WTC11 (cell line): Measurements from ENCODE around the gene EIF5A2. TPM values are rescaled to one million over a fixed set of nuclear protein-coding genes. Genes with fewer than 3 reads are reported as not detected.

Experiments used
- ATAC-seq: fragments of 200-7000 bp; cut with Tn5 transposase; 2 replicates; pipeline ENCODE4 v1.10.0; 2021; ENCODE audit warnings: mild to moderate bottlenecking, moderate library complexity
- CTCF ChIA-PET: fragments of 300-600 bp; sonication (Branson Sonifier 250); formaldehyde crosslinking; loops from one replicate; lab custom pipeline; 2021; ENCODE audit warnings: antibody characterized with exemption; lab: Charles Lee
- POLR2A ChIA-PET: fragments of 350-600 bp; sonication (Branson Sonifier 250); formaldehyde crosslinking; loops from one replicate; lab custom pipeline; 2021; ENCODE audit warnings: antibody characterized with exemption; lab: Charles Lee
- DNase-seq: peaks from one replicate; pipeline ENCODE4 v3.0.0; 2021; ENCODE audit warnings: low spot score
- H3K27ac Mint-ChIP-seq: 2 replicates; pipeline ENCODE4 v1.8.0; 2021; ENCODE audit warnings: mixed read lengths
- H3K27me3 Mint-ChIP-seq: 2 replicates; pipeline ENCODE4 v1.8.0; 2021; ENCODE audit warnings: low read depth, mild to moderate bottlenecking, moderate library complexity, mixed read lengths
- H3K36me3 Mint-ChIP-seq: 2 replicates; pipeline ENCODE4 v1.8.0; 2021; ENCODE audit warnings: mixed read lengths
- H3K4me1 Mint-ChIP-seq: 2 replicates; pipeline ENCODE4 v1.8.0; 2022; ENCODE audit warnings: mixed read lengths
- H3K4me3 Mint-ChIP-seq: 2 replicates; pipeline ENCODE4 v1.8.0; 2021; ENCODE audit warnings: mild to moderate bottlenecking, moderate library complexity, mixed read lengths
- H3K9me3 Mint-ChIP-seq: 2 replicates; pipeline ENCODE4 v1.8.0; 2021; ENCODE audit warnings: mixed read lengths
- AR ChIP-seq: fragments of 250-450 bp; sonication (Bioruptor Pico); IDR thresholded peaks from 2 replicates; pipeline ENCODE4 v1.9.0; 2021; ENCODE audit warnings: mild to moderate bottlenecking
- ATF1 ChIP-seq: sonication (generic); formaldehyde crosslinking; IDR thresholded peaks from 2 replicates; pipeline ENCODE4 v1.8.1; 2023; ENCODE audit warnings: mild to moderate bottlenecking, moderate library complexity, missing genetic modification reagents
- ATF6 ChIP-seq: sonication (generic); formaldehyde crosslinking; IDR thresholded peaks from 2 replicates; pipeline ENCODE4 v1.8.1; 2023; ENCODE audit warnings: mild to moderate bottlenecking, missing genetic modification reagents
- CREB1 ChIP-seq: sonication (generic); formaldehyde crosslinking; IDR thresholded peaks from 2 replicates; pipeline ENCODE4 v1.8.0; 2023; ENCODE audit warnings: mild to moderate bottlenecking, missing genetic modification reagents
- MXD4 ChIP-seq: fragments of 250-450 bp; sonication (Bioruptor Pico); IDR thresholded peaks from 2 replicates; pipeline ENCODE4 v1.8.0; 2021; ENCODE audit warnings: mild to moderate bottlenecking, moderate library complexity, borderline replicate concordance
- NFE2L1 ChIP-seq: sonication (generic); formaldehyde crosslinking; IDR thresholded peaks from 2 replicates; pipeline ENCODE4 v1.8.1; 2023; ENCODE audit warnings: missing genetic modification reagents
- NR3C1 ChIP-seq: sonication (generic); formaldehyde crosslinking; conservative IDR thresholded peaks from 2 replicates; pipeline ENCODE4 v1.8.1; 2023; ENCODE audit warnings: low read depth, mild to moderate bottlenecking, missing genetic modification reagents
- RORB ChIP-seq: fragments of 250-450 bp; sonication (Bioruptor Pico); IDR thresholded peaks from 2 replicates; pipeline ENCODE4 v1.9.0; 2021; ENCODE audit warnings: mild to moderate bottlenecking
- USF2 ChIP-seq: sonication (generic); formaldehyde crosslinking; IDR thresholded peaks from 2 replicates; pipeline ENCODE4 v1.8.1; 2023; ENCODE audit warnings: mild to moderate bottlenecking, missing genetic modification reagents, moderate library complexity
- ZNF281 ChIP-seq: sonication (generic); formaldehyde crosslinking; IDR thresholded peaks from 2 replicates; pipeline ENCODE4 v1.8.0; 2023; ENCODE audit warnings: mild to moderate bottlenecking, missing genetic modification reagents
- ZNF425 ChIP-seq: fragments of 250-450 bp; sonication (Bioruptor Pico); conservative IDR thresholded peaks from 2 replicates; pipeline ENCODE4 v1.9.0; 2021; ENCODE audit warnings: mild to moderate bottlenecking
- ZNF532 ChIP-seq: fragments of 250-450 bp; sonication (Bioruptor Pico); IDR thresholded peaks from 2 replicates; pipeline ENCODE4 v1.9.0; 2021; ENCODE audit warnings: mild to moderate bottlenecking, borderline replicate concordance
- total RNA-seq: library from RNA; stranded (reverse); gene quantifications from 3 replicates; pipeline ENCODE4 v1.2.3, GENCODE V29; 2021
- TF ChIP-seq, protein P1 (sequence below): sonication (generic); formaldehyde crosslinking; IDR thresholded peaks from 2 replicates; pipeline ENCODE4 v1.8.1; 2023; ENCODE audit warnings: mild to moderate bottlenecking, missing genetic modification reagents
- TF ChIP-seq, protein P2 (sequence below): fragments of 250-450 bp; sonication (Bioruptor Pico); IDR thresholded peaks from 2 replicates; pipeline ENCODE4 v1.8.0; 2021; ENCODE audit warnings: mild to moderate bottlenecking
- TF ChIP-seq, protein P3 (sequence below): sonication (generic); formaldehyde crosslinking; IDR thresholded peaks from 2 replicates; pipeline ENCODE4 v1.8.0; 2022; ENCODE audit warnings: mild to moderate bottlenecking, missing genetic modification reagents

EIF5A2 gene
- total RNA-seq, 1 experiment from 2014 or later = 7.6 TPM

- ATAC-seq (no peak), DNase-seq (no peak)
- H3K27me3 Mint-ChIP-seq = peaks cover 19% of the 10 kb centered on the region
- peaks cover 3% of the 10 kb centered on the region for H3K4me1 Mint-ChIP-seq
- H3K36me3 Mint-ChIP-seq = peaks cover 25% of the 10 kb centered on the region
- ChIA-PET CTCF (no interaction called here), POLR2A (interaction anchor here (0.6 kb wide), 1 partner anchor 232 kb away, joined by 3 read pairs; no protein-coding TSS in a partner anchor)
- no peak overlapping the region for H3K27ac Mint-ChIP-seq
- H3K9me3 Mint-ChIP-seq = peaks cover 46% of the 10 kb centered on the region
- TF ChIP-seq AR (no peak), CREB1 (CRISPR knock-in tag) (no peak), MXD4 (no peak), NR3C1 (CRISPR knock-in tag) (no peak), ATF1 (CRISPR knock-in tag) (no peak), NFE2L1 (CRISPR knock-in tag) (no peak), ZNF281 (CRISPR knock-in tag) (no peak), RORB (CRISPR knock-in tag) (no peak), USF2 (CRISPR knock-in tag) (no peak), ATF6 (no peak), ZNF532 (CRISPR knock-in tag) (no peak), ZNF425 (CRISPR knock-in tag) (no peak)
- TF ChIP-seq, protein P1, sequence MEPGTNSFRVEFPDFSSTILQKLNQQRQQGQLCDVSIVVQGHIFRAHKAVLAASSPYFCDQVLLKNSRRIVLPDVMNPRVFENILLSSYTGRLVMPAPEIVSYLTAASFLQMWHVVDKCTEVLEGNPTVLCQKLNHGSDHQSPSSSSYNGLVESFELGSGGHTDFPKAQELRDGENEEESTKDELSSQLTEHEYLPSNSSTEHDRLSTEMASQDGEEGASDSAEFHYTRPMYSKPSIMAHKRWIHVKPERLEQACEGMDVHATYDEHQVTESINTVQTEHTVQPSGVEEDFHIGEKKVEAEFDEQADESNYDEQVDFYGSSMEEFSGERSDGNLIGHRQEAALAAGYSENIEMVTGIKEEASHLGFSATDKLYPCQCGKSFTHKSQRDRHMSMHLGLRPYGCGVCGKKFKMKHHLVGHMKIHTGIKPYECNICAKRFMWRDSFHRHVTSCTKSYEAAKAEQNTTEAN = no peak
- TF ChIP-seq, protein P2, sequence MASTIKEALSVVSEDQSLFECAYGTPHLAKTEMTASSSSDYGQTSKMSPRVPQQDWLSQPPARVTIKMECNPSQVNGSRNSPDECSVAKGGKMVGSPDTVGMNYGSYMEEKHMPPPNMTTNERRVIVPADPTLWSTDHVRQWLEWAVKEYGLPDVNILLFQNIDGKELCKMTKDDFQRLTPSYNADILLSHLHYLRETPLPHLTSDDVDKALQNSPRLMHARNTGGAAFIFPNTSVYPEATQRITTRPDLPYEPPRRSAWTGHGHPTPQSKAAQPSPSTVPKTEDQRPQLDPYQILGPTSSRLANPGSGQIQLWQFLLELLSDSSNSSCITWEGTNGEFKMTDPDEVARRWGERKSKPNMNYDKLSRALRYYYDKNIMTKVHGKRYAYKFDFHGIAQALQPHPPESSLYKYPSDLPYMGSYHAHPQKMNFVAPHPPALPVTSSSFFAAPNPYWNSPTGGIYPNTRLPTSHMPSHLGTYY (CRISPR knock-in tag) = no peak
- TF ChIP-seq, protein P3, sequence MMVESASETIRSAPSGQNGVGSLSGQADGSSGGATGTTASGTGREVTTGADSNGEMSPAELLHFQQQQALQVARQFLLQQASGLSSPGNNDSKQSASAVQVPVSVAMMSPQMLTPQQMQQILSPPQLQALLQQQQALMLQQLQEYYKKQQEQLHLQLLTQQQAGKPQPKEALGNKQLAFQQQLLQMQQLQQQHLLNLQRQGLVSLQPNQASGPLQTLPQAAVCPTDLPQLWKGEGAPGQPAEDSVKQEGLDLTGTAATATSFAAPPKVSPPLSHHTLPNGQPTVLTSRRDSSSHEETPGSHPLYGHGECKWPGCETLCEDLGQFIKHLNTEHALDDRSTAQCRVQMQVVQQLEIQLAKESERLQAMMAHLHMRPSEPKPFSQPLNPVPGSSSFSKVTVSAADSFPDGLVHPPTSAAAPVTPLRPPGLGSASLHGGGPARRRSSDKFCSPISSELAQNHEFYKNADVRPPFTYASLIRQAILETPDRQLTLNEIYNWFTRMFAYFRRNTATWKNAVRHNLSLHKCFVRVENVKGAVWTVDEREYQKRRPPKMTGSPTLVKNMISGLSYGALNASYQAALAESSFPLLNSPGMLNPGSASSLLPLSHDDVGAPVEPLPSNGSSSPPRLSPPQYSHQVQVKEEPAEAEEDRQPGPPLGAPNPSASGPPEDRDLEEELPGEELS (CRISPR knock-in tag) = no peak
- H3K4me3 Mint-ChIP-seq = no peak overlapping the region
Measured at GRCh38 chr3:170914690-170915089, 6.3 kb upstream of the EIF5A2 start.
